Stimulated activated memory B cell treated with anti-CD40 and anti-IgM and Interleukin-4, amounts not matched to agents 10 μg/mL and 1 μg/mL and 100 μg/mL, for 72 hours (primary cell): ENCODE data around the gene MAML2.

ENCODE experiments used
- ATAC-seq: fragments of 150-1000 bp; cut with Tn5 transposase; 2 replicates; pipeline ENCODE4 v1.10.0; 2021
- H3K27ac Mint-ChIP-seq: one replicate; pipeline ENCODE4 v1.8.0; 2022; ENCODE audit warnings: mild to moderate bottlenecking, mixed read lengths
- H3K27me3 Mint-ChIP-seq: one replicate; pipeline ENCODE4 v1.8.0; 2022; ENCODE audit warnings: mixed read lengths
- H3K36me3 Mint-ChIP-seq: one replicate; pipeline ENCODE4 v1.8.0; 2022; ENCODE audit warnings: mixed read lengths
- H3K4me1 Mint-ChIP-seq: one replicate; pipeline ENCODE4 v1.8.0; 2022; ENCODE audit warnings: mixed read lengths
- H3K4me3 Mint-ChIP-seq: one replicate; pipeline ENCODE4 v1.8.0; 2022; ENCODE audit warnings: mild to moderate bottlenecking, moderate library complexity, mixed read lengths
- H3K9me3 Mint-ChIP-seq: one replicate; pipeline ENCODE4 v1.8.0; 2022; ENCODE audit warnings: mixed read lengths

Gene MAML2

GRCh38 chr11:96329855-96330510 is 13.0 kb downstream of the MAML2 start:
- Mint-ChIP-seq H3K36me3 (peaks cover 30% of the 10 kb centered on the region), H3K4me3 (no peak overlapping the region), H3K9me3 (no peaks in the 10 kb centered on the region), H3K27ac (peak overlapping the region; percentile 67), H3K27me3 (no peaks in the 10 kb centered on the region), H3K4me1 (peaks cover 54% of the 10 kb centered on the region)
- ATAC-seq: no peak

GRCh38 chr11:96329419-96329818 is 13.6 kb downstream of the MAML2 start:
- H3K9me3 Mint-ChIP-seq: no peaks in the 10 kb centered on the region
- no peak for ATAC-seq
- H3K27ac Mint-ChIP-seq: peak overlapping the region; percentile 67
- H3K4me3 Mint-ChIP-seq: no peak overlapping the region
- no peaks in the 10 kb centered on the region for H3K27me3 Mint-ChIP-seq
- H3K4me1 Mint-ChIP-seq: peaks cover 54% of the 10 kb centered on the region
- H3K36me3 Mint-ChIP-seq: peaks cover 25% of the 10 kb centered on the region

GRCh38 chr11:96328395-96329010 is 14.5 kb downstream of the MAML2 start:
- Mint-ChIP-seq H3K27me3 (no peaks in the 10 kb centered on the region), H3K4me1 (peaks cover 53% of the 10 kb centered on the region), H3K27ac (no peak overlapping the region), H3K36me3 (peaks cover 25% of the 10 kb centered on the region), H3K4me3 (no peak overlapping the region), H3K9me3 (no peaks in the 10 kb centered on the region)
- ATAC-seq: no peak

GRCh38 chr11:96326959-96327358 is 16.0 kb downstream of the MAML2 start:
- no peaks in the 10 kb centered on the region for H3K27me3 Mint-ChIP-seq
- H3K4me1 Mint-ChIP-seq: peaks cover 41% of the 10 kb centered on the region
- H3K27ac Mint-ChIP-seq: no peak overlapping the region
- H3K4me3 Mint-ChIP-seq: no peak overlapping the region
- no peak for ATAC-seq
- H3K9me3 Mint-ChIP-seq: no peaks in the 10 kb centered on the region
- H3K36me3 Mint-ChIP-seq: peaks cover 39% of the 10 kb centered on the region

- Mint-ChIP-seq H3K36me3 (peaks cover 47% of the 10 kb centered on the region), H3K27me3 (no peaks in the 10 kb centered on the region), H3K9me3 (no peaks in the 10 kb centered on the region), H3K27ac (peak overlapping the region; percentile 70), H3K4me1 (peaks cover 45% of the 10 kb centered on the region), H3K4me3 (no peak overlapping the region)
- no peak for ATAC-seq
These were observed 18.1 kb downstream of the MAML2 start for GRCh38 chr11:96324912-96325311.

- Mint-ChIP-seq H3K27me3 (no peaks in the 10 kb centered on the region), H3K36me3 (peaks cover 38% of the 10 kb centered on the region), H3K9me3 (no peaks in the 10 kb centered on the region), H3K4me3 (no peak overlapping the region), H3K4me1 (peaks cover 41% of the 10 kb centered on the region), H3K27ac (no peak overlapping the region)
- ATAC-seq: no peak
These were observed 19.4 kb downstream of the MAML2 start for GRCh38 chr11:96323642-96323985.

- no peaks in the 10 kb centered on the region for H3K27me3 Mint-ChIP-seq
- no peaks in the 10 kb centered on the region for H3K9me3 Mint-ChIP-seq
- no peak for ATAC-seq
- no peak overlapping the region for H3K27ac Mint-ChIP-seq
- peaks cover 38% of the 10 kb centered on the region for H3K36me3 Mint-ChIP-seq
- H3K4me1 Mint-ChIP-seq: peaks cover 42% of the 10 kb centered on the region
- H3K4me3 Mint-ChIP-seq: no peak overlapping the region
These were observed 20.0 kb downstream of the MAML2 start for GRCh38 chr11:96322775-96323641.

GRCh38 chr11:96321091-96321490 is 21.9 kb downstream of the MAML2 start:
- no peak for ATAC-seq
- H3K4me1 Mint-ChIP-seq: peaks cover 53% of the 10 kb centered on the region
- no peaks in the 10 kb centered on the region for H3K27me3 Mint-ChIP-seq
- H3K36me3 Mint-ChIP-seq: peaks cover 52% of the 10 kb centered on the region
- H3K9me3 Mint-ChIP-seq: no peaks in the 10 kb centered on the region
- H3K27ac Mint-ChIP-seq: no peak overlapping the region
- no peak overlapping the region for H3K4me3 Mint-ChIP-seq

GRCh38 chr11:96319898-96320656 is 22.9 kb downstream of the MAML2 start:
- Mint-ChIP-seq H3K27me3 (no peaks in the 10 kb centered on the region), H3K36me3 (peaks cover 47% of the 10 kb centered on the region), H3K27ac (peak overlapping the region; percentile 43), H3K4me3 (no peak overlapping the region), H3K4me1 (peaks cover 53% of the 10 kb centered on the region), H3K9me3 (no peaks in the 10 kb centered on the region)
- no peak for ATAC-seq

- Mint-ChIP-seq H3K36me3 (peaks cover 54% of the 10 kb centered on the region), H3K4me1 (peaks cover 59% of the 10 kb centered on the region), H3K27ac (no peak overlapping the region), H3K27me3 (no peaks in the 10 kb centered on the region), H3K9me3 (no peaks in the 10 kb centered on the region), H3K4me3 (no peak overlapping the region)
- no peak for ATAC-seq
These were observed 24.1 kb downstream of the MAML2 start for GRCh38 chr11:96318850-96319249.

- no peak overlapping the region for H3K4me3 Mint-ChIP-seq
- H3K4me1 Mint-ChIP-seq: peaks cover 64% of the 10 kb centered on the region
- peaks cover 54% of the 10 kb centered on the region for H3K36me3 Mint-ChIP-seq
- H3K9me3 Mint-ChIP-seq: no peaks in the 10 kb centered on the region
- no peak for ATAC-seq
- no peaks in the 10 kb centered on the region for H3K27me3 Mint-ChIP-seq
- H3K27ac Mint-ChIP-seq: no peak overlapping the region
These were observed 24.6 kb downstream of the MAML2 start for GRCh38 chr11:96318399-96318798.

- Mint-ChIP-seq H3K4me1 (peaks cover 68% of the 10 kb centered on the region), H3K36me3 (peaks cover 49% of the 10 kb centered on the region), H3K4me3 (no peak overlapping the region), H3K9me3 (no peaks in the 10 kb centered on the region), H3K27ac (no peak overlapping the region), H3K27me3 (no peaks in the 10 kb centered on the region)
- ATAC-seq: no peak
These were observed 25.0 kb downstream of the MAML2 start for GRCh38 chr11:96317985-96318384.

- Mint-ChIP-seq H3K4me3 (no peak overlapping the region), H3K36me3 (peaks cover 45% of the 10 kb centered on the region), H3K27ac (no peak overlapping the region), H3K27me3 (no peaks in the 10 kb centered on the region), H3K9me3 (no peaks in the 10 kb centered on the region), H3K4me1 (peaks cover 68% of the 10 kb centered on the region)
- ATAC-seq: no peak
These were observed 25.4 kb downstream of the MAML2 start for GRCh38 chr11:96317571-96317970.

GRCh38 chr11:96316869-96317268 is 26.1 kb downstream of the MAML2 start:
- H3K36me3 Mint-ChIP-seq: peaks cover 38% of the 10 kb centered on the region
- H3K4me3 Mint-ChIP-seq: no peak overlapping the region
- peaks cover 68% of the 10 kb centered on the region for H3K4me1 Mint-ChIP-seq
- H3K27ac Mint-ChIP-seq: no peak overlapping the region
- no peaks in the 10 kb centered on the region for H3K27me3 Mint-ChIP-seq
- ATAC-seq: no peak
- H3K9me3 Mint-ChIP-seq: no peaks in the 10 kb centered on the region

- Mint-ChIP-seq H3K27me3 (no peaks in the 10 kb centered on the region), H3K36me3 (peaks cover 33% of the 10 kb centered on the region), H3K4me1 (peaks cover 65% of the 10 kb centered on the region), H3K4me3 (no peak overlapping the region), H3K27ac (no peak overlapping the region), H3K9me3 (no peaks in the 10 kb centered on the region)
- ATAC-seq: no peak
These were observed 27.5 kb downstream of the MAML2 start for GRCh38 chr11:96315476-96315875.
